Measurements from ENCODE around the gene SCNN1A. TPM values are rescaled to one million over a fixed set of nuclear protein-coding genes. Genes with fewer than 3 reads are reported as not detected.
"Not testable (repeated sequence)": the region's sequence is repeated elsewhere in the genome, so short reads cannot be mapped to it uniquely, and the experiment has no call there.

The SCNN1A gene
- total RNA-seq, 1 donor from 2014 or later: 63.8 TPM

GRCh38 chr12:6347367-6348338 is 27.7 kb downstream of the SCNN1A start:
- DNase-seq (ENCODE audit: low spot score): peak; percentile 75

GRCh38 chr12:6346942-6347341 is 28.4 kb downstream of the SCNN1A start:
- DNase-seq (ENCODE audit: low spot score): no peak

GRCh38 chr12:6346235-6346832 is 29.0 kb downstream of the SCNN1A start:
- no peak for DNase-seq (ENCODE audit: low spot score)

- no peak for DNase-seq (ENCODE audit: low spot score)
Measured at GRCh38 chr12:6345319-6346091, 29.9 kb downstream of the SCNN1A start.

GRCh38 chr12:6344101-6344660 is 31.2 kb downstream of the SCNN1A start:
- DNase-seq (ENCODE audit: low spot score): not testable (repeated sequence)

- DNase-seq (ENCODE audit: low spot score): no peak
Measured at GRCh38 chr12:6343518-6343917, 31.8 kb downstream of the SCNN1A start.

- no peak for DNase-seq (ENCODE audit: low spot score)
Measured at GRCh38 chr12:6342140-6342889, 33.0 kb downstream of the SCNN1A start.

GRCh38 chr12:6341417-6342139 is 33.8 kb downstream of the SCNN1A start, which contains the start of gene TNFRSF1A:
Gene TNFRSF1A (minus strand): TSS chr12:6342076. CDS start chr12:6341814, 262 bp downstream.
- peak; percentile 86 for DNase-seq (ENCODE audit: low spot score)

- no peak for DNase-seq (ENCODE audit: low spot score)
Measured at GRCh38 chr12:6340745-6341416, 34.5 kb downstream of the SCNN1A start.

GRCh38 chr12:6340032-6340638 is 35.2 kb downstream of the SCNN1A start:
- no peak for DNase-seq (ENCODE audit: low spot score)

- no peak for DNase-seq (ENCODE audit: low spot score)
Measured at GRCh38 chr12:6338955-6339354, 36.4 kb downstream of the SCNN1A start.

- DNase-seq (ENCODE audit: low spot score): not testable (repeated sequence)
Measured at GRCh38 chr12:6338536-6338935, 36.8 kb downstream of the SCNN1A start.

GRCh38 chr12:6337958-6338433 is 37.4 kb downstream of the SCNN1A start:
- no peak for DNase-seq (ENCODE audit: low spot score)

GRCh38 chr12:6336889-6337853 is 38.2 kb downstream of the SCNN1A start:
- DNase-seq (ENCODE audit: low spot score): no peak

GRCh38 chr12:6336079-6336888 is 39.1 kb downstream of the SCNN1A start:
- DNase-seq (ENCODE audit: low spot score): peak; percentile 95

- DNase-seq (ENCODE audit: low spot score): peak; percentile 83
Measured at GRCh38 chr12:6335451-6336078, 39.8 kb downstream of the SCNN1A start.

Measured in ureter (tissue), 1 donor.